BLaER1 (cell line): ENCODE data around the gene PTPRT.
"Not testable (repeated sequence)": the region's sequence is repeated elsewhere in the genome, so short reads cannot be mapped to it uniquely, and the experiment has no call there.

Source experiments
- H3K27ac ChIP-seq: shearing (Covaris generic); formaldehyde crosslinking; 2 replicates; pipeline ENCODE4 v1.8.1; 2022
- H3K27me3 ChIP-seq: shearing (Covaris generic); formaldehyde crosslinking; 2 replicates; pipeline ENCODE4 v1.8.1; 2022
- H3K36me3 ChIP-seq: shearing (Covaris generic); formaldehyde crosslinking; 2 replicates; pipeline ENCODE4 v1.8.1; 2022
- H3K4me1 ChIP-seq: shearing (Covaris generic); formaldehyde crosslinking; 2 replicates; pipeline ENCODE4 v1.8.1; 2022
- H3K4me2 ChIP-seq: shearing (Covaris generic); formaldehyde crosslinking; 2 replicates; pipeline ENCODE4 v1.8.1; 2022
- H3K4me3 ChIP-seq: shearing (Covaris generic); formaldehyde crosslinking; 2 replicates; pipeline ENCODE4 v1.8.1; 2022
- H3K9ac ChIP-seq: shearing (Covaris generic); formaldehyde crosslinking; 2 replicates; pipeline ENCODE4 v1.8.1; 2022
- H3K9me3 ChIP-seq: shearing (Covaris generic); formaldehyde crosslinking; 2 replicates; pipeline ENCODE4 v1.8.1; 2022
- H4K20me1 ChIP-seq: shearing (Covaris generic); formaldehyde crosslinking; 2 replicates; pipeline ENCODE4 v1.8.1; 2022
- Cebpa-rat ChIP-seq: shearing (Covaris generic); IDR thresholded peaks from 2 replicates; pipeline ENCODE4 v1.8.1; 2022

Gene PTPRT

GRCh38 chr20:42906120-42906519 lies 283.6 kb downstream of the PTPRT start:
- no peak overlapping the region for H3K27ac ChIP-seq

GRCh38 chr20:42902509-42902908 lies 287.2 kb downstream of the PTPRT start:
- H4K20me1 ChIP-seq = no peaks in the 10 kb centered on the region
- H3K9me3 ChIP-seq = no peaks in the 10 kb centered on the region
- H3K9ac ChIP-seq = no peak overlapping the region
- no peak overlapping the region for H3K27ac ChIP-seq
- no peak overlapping the region for H3K4me2 ChIP-seq
- no peak overlapping the region for H3K4me3 ChIP-seq
- H3K4me1 ChIP-seq = peaks cover 13% of the 10 kb centered on the region; the same call in 1 of the 2 replicates
- TF ChIP-seq Cebpa-rat = no peak
- H3K27me3 ChIP-seq = no peaks in the 10 kb centered on the region
- H3K36me3 ChIP-seq = no peaks in the 10 kb centered on the region

More at GRCh38 chr20:42906120-42906519, 283.6 kb downstream of the PTPRT start:
- no peak for TF ChIP-seq Cebpa-rat
- H3K27me3 ChIP-seq = no peaks in the 10 kb centered on the region
- H3K9ac ChIP-seq = no peak overlapping the region
- H3K4me2 ChIP-seq = no peak overlapping the region
- H3K4me3 ChIP-seq = no peak overlapping the region
- H3K4me1 ChIP-seq = peaks cover 13% of the 10 kb centered on the region; the same call in 1 of the 2 replicates
- H3K9me3 ChIP-seq = no peaks in the 10 kb centered on the region
- no peaks in the 10 kb centered on the region for H4K20me1 ChIP-seq
- H3K36me3 ChIP-seq = no peaks in the 10 kb centered on the region

GRCh38 chr20:42901689-42902440 lies 287.8 kb downstream of the PTPRT start:
- TF ChIP-seq Cebpa-rat = no peak
- no peaks in the 10 kb centered on the region for H3K9me3 ChIP-seq
- no peaks in the 10 kb centered on the region for H3K36me3 ChIP-seq
- H3K27me3 ChIP-seq = no peaks in the 10 kb centered on the region
- no peak overlapping the region for H3K4me3 ChIP-seq
- H3K27ac ChIP-seq = no peak overlapping the region
- H3K4me1 ChIP-seq = peaks cover 13% of the 10 kb centered on the region; the same call in 1 of the 2 replicates
- H4K20me1 ChIP-seq = no peaks in the 10 kb centered on the region
- no peak overlapping the region for H3K4me2 ChIP-seq
- H3K9ac ChIP-seq = no peak overlapping the region

- H3K36me3 ChIP-seq, H3K27ac ChIP-seq, H3K9me3 ChIP-seq, H3K4me3 ChIP-seq, H3K27me3 ChIP-seq, H4K20me1 ChIP-seq, H3K4me1 ChIP-seq, H3K4me2 ChIP-seq, H3K9ac ChIP-seq: not testable (repeated sequence)
Measured at GRCh38 chr20:42900764-42901163, 288.9 kb downstream of the PTPRT start.

GRCh38 chr20:42895020-42895419 lies 294.7 kb downstream of the PTPRT start:
- no peak overlapping the region for H3K4me2 ChIP-seq
- H3K9me3 ChIP-seq = 0 out of 2 replicates have a peak, but pooled peaks cover 3% of the 10 kb centered on the region
- H3K27me3 ChIP-seq = no peaks in the 10 kb centered on the region
- no peaks in the 10 kb centered on the region for H3K4me1 ChIP-seq
- H3K9ac ChIP-seq = no peak overlapping the region
- H3K4me3 ChIP-seq = no peak overlapping the region
- H3K27ac ChIP-seq = no peak overlapping the region
- no peaks in the 10 kb centered on the region for H3K36me3 ChIP-seq
- no peak for TF ChIP-seq Cebpa-rat
- H4K20me1 ChIP-seq = no peaks in the 10 kb centered on the region

GRCh38 chr20:42894483-42894882 lies 295.2 kb downstream of the PTPRT start:
- no peak overlapping the region for H3K4me3 ChIP-seq
- H3K27me3 ChIP-seq = no peaks in the 10 kb centered on the region
- 0 out of 2 replicates have a peak, but pooled peaks cover 3% of the 10 kb centered on the region for H3K9me3 ChIP-seq
- no peaks in the 10 kb centered on the region for H3K36me3 ChIP-seq
- H3K27ac ChIP-seq = no peak overlapping the region
- H4K20me1 ChIP-seq = no peaks in the 10 kb centered on the region
- no peaks in the 10 kb centered on the region for H3K4me1 ChIP-seq
- TF ChIP-seq Cebpa-rat = no peak
- no peak overlapping the region for H3K9ac ChIP-seq
- no peak overlapping the region for H3K4me2 ChIP-seq

GRCh38 chr20:42889517-42889916 lies 300.2 kb downstream of the PTPRT start:
- Histone ChIP-seq H3K4me1 (no peaks in the 10 kb centered on the region), H3K4me2 (no peak overlapping the region), H3K4me3 (no peak overlapping the region), H3K9ac (no peak overlapping the region), H3K36me3 (no peaks in the 10 kb centered on the region), H3K27ac (no peak overlapping the region), H3K9me3 (0 out of 2 replicates have a peak, but pooled peaks cover 3% of the 10 kb centered on the region), H3K27me3 (no peaks in the 10 kb centered on the region), H4K20me1 (no peaks in the 10 kb centered on the region)
- TF ChIP-seq Cebpa-rat = no peak

- Histone ChIP-seq H3K9me3 (0 out of 2 replicates have a peak, but pooled peaks cover 3% of the 10 kb centered on the region), H3K4me2 (no peak overlapping the region), H3K4me1 (no peaks in the 10 kb centered on the region), H3K4me3 (no peak overlapping the region), H3K27ac (no peak overlapping the region), H3K36me3 (no peaks in the 10 kb centered on the region), H4K20me1 (no peaks in the 10 kb centered on the region), H3K9ac (no peak overlapping the region), H3K27me3 (no peaks in the 10 kb centered on the region)
- TF ChIP-seq Cebpa-rat = no peak
Measured at GRCh38 chr20:42887281-42887680, 302.4 kb downstream of the PTPRT start.

- H3K4me3 ChIP-seq = no peak overlapping the region
- no peaks in the 10 kb centered on the region for H3K27me3 ChIP-seq
- no peaks in the 10 kb centered on the region for H4K20me1 ChIP-seq
- no peak overlapping the region for H3K27ac ChIP-seq
- H3K4me1 ChIP-seq = no peaks in the 10 kb centered on the region
- H3K9me3 ChIP-seq = 0 out of 2 replicates have a peak, but pooled peaks cover 3% of the 10 kb centered on the region
- TF ChIP-seq Cebpa-rat = no peak
- no peak overlapping the region for H3K9ac ChIP-seq
- no peaks in the 10 kb centered on the region for H3K36me3 ChIP-seq
- H3K4me2 ChIP-seq = no peak overlapping the region
Measured at GRCh38 chr20:42886801-42887200, 302.9 kb downstream of the PTPRT start.

GRCh38 chr20:42886046-42886445 lies 303.7 kb downstream of the PTPRT start:
- no peak for TF ChIP-seq Cebpa-rat
- Histone ChIP-seq H3K9ac (no peak overlapping the region), H3K27me3 (no peaks in the 10 kb centered on the region), H3K4me2 (no peak overlapping the region), H3K9me3 (0 out of 2 replicates have a peak, but pooled peaks cover 3% of the 10 kb centered on the region), H3K36me3 (no peaks in the 10 kb centered on the region), H3K27ac (no peak overlapping the region), H4K20me1 (no peaks in the 10 kb centered on the region), H3K4me3 (no peak overlapping the region), H3K4me1 (no peaks in the 10 kb centered on the region)

GRCh38 chr20:42875581-42875980 lies 314.1 kb downstream of the PTPRT start:
- Histone ChIP-seq H3K9ac (no peak overlapping the region), H3K9me3 (no peaks in the 10 kb centered on the region), H3K4me2 (no peak overlapping the region), H3K4me1 (no peaks in the 10 kb centered on the region), H3K27me3 (no peaks in the 10 kb centered on the region), H3K4me3 (no peak overlapping the region), H3K36me3 (no peaks in the 10 kb centered on the region), H4K20me1 (no peaks in the 10 kb centered on the region), H3K27ac (no peak overlapping the region)
- no peak for TF ChIP-seq Cebpa-rat
